ENCODE results near the gene PHKB.

DNA sequence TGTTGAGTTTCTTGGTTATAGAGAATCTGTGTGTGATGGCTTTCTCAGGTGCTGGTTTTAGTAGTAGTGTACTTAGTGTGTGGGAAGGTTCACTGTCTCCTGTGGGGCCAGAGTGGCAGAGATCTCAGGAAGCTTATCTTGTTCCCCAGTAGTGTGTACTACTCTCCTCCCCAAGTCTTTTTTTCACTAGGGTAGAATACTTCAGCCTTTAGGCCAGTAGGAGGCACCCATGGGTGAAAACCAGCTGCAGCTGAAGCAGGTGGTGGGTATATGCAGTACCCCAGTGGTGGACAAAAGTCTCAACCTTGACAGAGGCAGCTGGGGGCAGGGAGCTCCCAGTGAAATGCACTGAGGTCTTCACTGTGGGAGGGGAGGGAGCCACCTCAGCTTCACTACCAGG lies 109.9 kb downstream of the PHKB start:
- TF ChIP-seq POLR2A (IDR thresholded peaks at IDR 0.05; ENCODE audit: low read depth, low read length): no peak
- no peak for TF ChIP-seq POLR2AphosphoS5 (IDR thresholded peaks at IDR 0.05; ENCODE audit: low read depth, low read length)

All from GM12892 (cell line).